Sigmoid colon (tissue), 7 donors: Measurements from ENCODE around the gene TEC. TPM values are rescaled to one million over a fixed set of nuclear protein-coding genes. Genes with fewer than 3 reads are reported as not detected.
"Not testable (repeated sequence)": the region's sequence is repeated elsewhere in the genome, so short reads cannot be mapped to it uniquely, and the experiment has no call there.

Source experiments
- DNase-seq: peaks from one replicate; pipeline ENCODE4 v3.0.0-alpha.2; 2019
- H3K27ac ChIP-seq, 4 donors: fragments of 200-600 bp; sonication (generic); one replicate each; pipeline ENCODE4 v1.5.1; 2016 to 2019; ENCODE audit warnings: mild to moderate bottlenecking in 1 of 4
- H3K27me3 ChIP-seq, 3 donors: fragments of 200-600 bp; sonication (generic); one replicate each; pipeline ENCODE4 v1.5.1; 2019; ENCODE audit warnings: mild to moderate bottlenecking in 1 of 3
- H3K36me3 ChIP-seq, 4 donors: fragments of 200-600 bp; sonication (generic); one replicate each; pipeline ENCODE4 v1.5.1; 2016 to 2019
- H3K4me1 ChIP-seq, 4 donors: fragments of 200-600 bp; sonication (generic); one replicate each; pipeline ENCODE4 v1.5.1; 2017 to 2019
- H3K4me3 ChIP-seq, 4 donors: fragments of 200-600 bp; sonication (generic); one replicate each; pipeline ENCODE4 v1.5.1; 2017 to 2019; ENCODE audit warnings: mild to moderate bottlenecking in 2 of 4, moderate library complexity in 1 of 4
- H3K9me3 ChIP-seq, 4 donors: fragments of 200-600 bp in 3 of 4; sonication (generic) in 3 of 4; one replicate each; pipeline versions ENCODE4 v1.5.1 to v1.6.1; 2013 to 2019
- CTCF ChIP-seq, 4 experiments: fragments of 450-650 bp in 3 of 4; fragments of 200-600 bp in 1 of 4; IDR thresholded peaks; one replicate each; pipeline ENCODE4 v1.5.1; 2016 to 2019; ENCODE audit warnings: antibody characterized with exemption in 4 of 4, mild to moderate bottlenecking in 3 of 4, moderate library complexity in 2 of 4
- EP300 ChIP-seq, 4 donors: sonication (generic); formaldehyde crosslinking; IDR thresholded peaks; one replicate each; pipeline ENCODE4 v1.6.1; 2017; ENCODE audit warnings: antibody characterized with exemption in 4 of 4
- POLR2A ChIP-seq, 2 donors: fragments of 450-650 bp; IDR thresholded peaks; one replicate each; pipeline ENCODE4 v1.6.1; 2016; ENCODE audit warnings: antibody characterized with exemption in 2 of 2, mild to moderate bottlenecking in 2 of 2, moderate library complexity in 2 of 2
- POLR2AphosphoS5 ChIP-seq, 4 donors: sonication (generic); formaldehyde crosslinking; IDR thresholded peaks; one replicate each; pipeline ENCODE4 v1.6.1; 2017; ENCODE audit warnings: antibody characterized with exemption in 4 of 4
- WGBS, 2 donors: extraction: QIAGEN DNeasy Blood & Tissue Kit; methylation state at CpG; one replicate each; pipeline ENCODE4 v1.1.7; 2013; 5-methylcytosine and 5-hydroxymethylcytosine counted together
- intact Hi-C: fragments of 100-400 bp; cut with DNase I; formaldehyde crosslinking; loops from one replicate; pipeline ENCODE4 v1.15.1; 2023
- polyA plus RNA-seq, 3 donors: library from polyadenylated mRNA; stranded (reverse); fragments of 200-250 nt; gene quantifications; one replicate each; pipeline ENCODE4 v1.2.3, GENCODE V29; 2013
- total RNA-seq, 4 donors: library from RNA; depleted of rRNA; stranded (reverse); fragments of >200 nt; gene quantifications; one replicate each; pipeline ENCODE4 v1.1.0, GENCODE V29; 2016
- donor health status: healthy with polysubstance abuse.
- donor health status: Bipolar disorder and iron deficiency.
- donor health status: healthy.

The TEC gene
- total and polyA plus RNA-seq, 7 donors: 1.1 to 5.3 (median 2.0) TPM

- H3K9me3 ChIP-seq: no peaks in the 10 kb centered on the region
- H3K4me1 ChIP-seq: no peaks in the 10 kb centered on the region
- no peak overlapping the region for H3K4me3 ChIP-seq
- no peaks in the 10 kb centered on the region for H3K27me3 ChIP-seq
- DNase-seq: no peak
- no peak for TF ChIP-seq POLR2A (IDR thresholded peaks at IDR 0.05)
- TF ChIP-seq POLR2AphosphoS5 (IDR thresholded peaks at IDR 0.05): no peak
- no peaks in the 10 kb centered on the region for H3K36me3 ChIP-seq
- no peak overlapping the region for H3K27ac ChIP-seq
- intact Hi-C loops: no loop called here
- 72 to 87% methylated on average over 6 of the region's 6 CpGs for WGBS, 2 donors
Observed at GRCh38 chr4:48296365-48296764, 26.7 kb upstream of the TEC start.

GRCh38 chr4:48295116-48295515, 25.5 kb upstream of the TEC start:
- intact Hi-C loops: no loop called here
- TF ChIP-seq EP300 (IDR thresholded peaks at IDR 0.05) (no peak), POLR2A (IDR thresholded peaks at IDR 0.05) (no peak), POLR2AphosphoS5 (IDR thresholded peaks at IDR 0.05) (no peak), CTCF (IDR thresholded peaks at IDR 0.05) (no peak)
- DNase-seq: no peak
- H3K27ac ChIP-seq: no peak overlapping the region
- H3K36me3 ChIP-seq: no peaks in the 10 kb centered on the region
- H3K27me3 ChIP-seq: no peaks in the 10 kb centered on the region
- H3K4me1 ChIP-seq: no peaks in the 10 kb centered on the region
- no peaks in the 10 kb centered on the region for H3K9me3 ChIP-seq
- H3K4me3 ChIP-seq: no peak overlapping the region

- WGBS, 2 donors: 95 to 96% methylated on average over 36 to 40 of the region's 40 CpGs
- DNase-seq, H3K27ac ChIP-seq, H3K4me1 ChIP-seq, H3K9me3 ChIP-seq, intact Hi-C loops, H3K27me3 ChIP-seq, H3K4me3 ChIP-seq, H3K36me3 ChIP-seq: not testable (repeated sequence)
Observed at GRCh38 chr4:48292218-48292790, 22.7 kb upstream of the TEC start.

- WGBS, 2 donors: 21 to 63% methylated on average over 5 of the region's 5 CpGs
- Histone ChIP-seq H3K36me3 (no peaks in the 10 kb centered on the region), H3K27me3 (no peaks in the 10 kb centered on the region), H3K4me3 (no peak overlapping the region), H3K27ac (no peak overlapping the region), H3K9me3 (no peaks in the 10 kb centered on the region), H3K4me1 (no peaks in the 10 kb centered on the region)
- TF ChIP-seq POLR2A (IDR thresholded peaks at IDR 0.05) (no peak), CTCF (IDR thresholded peaks at IDR 0.05) (peak in 1 of 4 experiments; percentile 36)
- intact Hi-C loops: no loop called here
- DNase-seq: no peak
Observed at GRCh38 chr4:48290146-48290772, 20.6 kb upstream of the TEC start.

- H3K4me1 ChIP-seq, H3K27ac ChIP-seq, H3K4me3 ChIP-seq, intact Hi-C loops, H3K36me3 ChIP-seq, H3K27me3 ChIP-seq, DNase-seq, H3K9me3 ChIP-seq: not testable (repeated sequence)
- 94% methylated on average over 2 of the region's 2 CpGs for WGBS, 2 donors
Observed at GRCh38 chr4:48286060-48286459, 16.4 kb upstream of the TEC start.

GRCh38 chr4:48285640-48286039, 16.0 kb upstream of the TEC start:
- H3K27ac ChIP-seq, H3K36me3 ChIP-seq, H3K4me3 ChIP-seq, H3K4me1 ChIP-seq, H3K27me3 ChIP-seq, H3K9me3 ChIP-seq, intact Hi-C loops, DNase-seq: not testable (repeated sequence)
- WGBS, 2 donors: 46 to 72% methylated on average over 5 of the region's 5 CpGs

GRCh38 chr4:48275686-48276085, 6.0 kb upstream of the TEC start:
- intact Hi-C loops: loop anchor here (10.0 kb wide), 1 partner anchor 361 kb away; the partner anchor contains the start of gene NFXL1
- Histone ChIP-seq H3K27ac (no peak overlapping the region), H3K36me3 (no peaks in the 10 kb centered on the region), H3K9me3 (no peaks in the 10 kb centered on the region), H3K4me1 (no peaks in the 10 kb centered on the region), H3K27me3 (no peaks in the 10 kb centered on the region), H3K4me3 (no peak overlapping the region)
- no peak for TF ChIP-seq POLR2A (IDR thresholded peaks at IDR 0.05)
- no peak for TF ChIP-seq EP300 (IDR thresholded peaks at IDR 0.05)
- no peak for TF ChIP-seq POLR2AphosphoS5 (IDR thresholded peaks at IDR 0.05)
- TF ChIP-seq CTCF (IDR thresholded peaks at IDR 0.05): no peak
- 48 to 68% methylated on average over 2 of the region's 2 CpGs for WGBS, 2 donors
- DNase-seq: no peak
